Chondrocyte (in vitro differentiated cells): Measurements from ENCODE around the gene TNFRSF8. TPM values are rescaled to one million over a fixed set of nuclear protein-coding genes. Genes with fewer than 3 reads are reported as not detected.

Experiments used
- DNase-seq: peaks from one replicate; pipeline ENCODE4 v3.0.0; 2021; ENCODE audit warnings: mixed read lengths, low spot score
- H3K27ac Mint-ChIP-seq: one replicate; pipeline ENCODE4 v1.8.0; 2021; ENCODE audit warnings: mild to moderate bottlenecking, moderate library complexity, mixed read lengths; ENCODE audit not compliant: unreplicated experiment
- H3K27me3 Mint-ChIP-seq: 2 replicates; pipeline ENCODE4 v1.8.0; 2021; ENCODE audit warnings: low read depth, mixed read lengths
- H3K36me3 Mint-ChIP-seq: 2 replicates; pipeline ENCODE4 v1.8.0; 2021; ENCODE audit warnings: low read depth, mixed read lengths
- H3K4me1 Mint-ChIP-seq: 2 replicates; pipeline ENCODE4 v1.8.0; 2021; ENCODE audit warnings: low read depth, mild to moderate bottlenecking, mixed read lengths
- H3K4me3 Mint-ChIP-seq: one replicate; pipeline ENCODE4 v1.8.0; 2021; ENCODE audit warnings: mild to moderate bottlenecking, moderate library complexity, mixed read lengths; ENCODE audit not compliant: unreplicated experiment
- H3K9me3 Mint-ChIP-seq: 2 replicates; pipeline ENCODE4 v1.8.0; 2021; ENCODE audit warnings: low read depth, mixed read lengths
- CTCF ChIP-seq: fragments of 200-600 bp; sonication (generic); IDR thresholded peaks from 2 replicates; pipeline ENCODE4 v1.5.0; 2021; ENCODE audit warnings: antibody characterized with exemption, mild to moderate bottlenecking, moderate library complexity
- total RNA-seq: library from RNA; stranded (reverse); gene quantifications from 3 replicates; pipeline ENCODE4 v1.2.1, GENCODE V29; 2021

The TNFRSF8 gene
- total RNA-seq, 1 donor from 2014 or later: not detected

GRCh38 chr1:12176298-12177118 is 113.4 kb downstream of the TNFRSF8 start:
- Mint-ChIP-seq H3K36me3 (no peaks in the 10 kb centered on the region), H3K27me3 (peaks cover 1% of the 10 kb centered on the region), H3K4me3 (no peak overlapping the region), H3K4me1 (peaks cover 15% of the 10 kb centered on the region), H3K9me3 (no peaks in the 10 kb centered on the region), H3K27ac (no peak overlapping the region)
- no peak for TF ChIP-seq CTCF
- no peak for DNase-seq

- no peak overlapping the region for H3K4me3 Mint-ChIP-seq
- H3K27me3 Mint-ChIP-seq: peaks cover 1% of the 10 kb centered on the region
- no peak for TF ChIP-seq CTCF
- H3K36me3 Mint-ChIP-seq: no peaks in the 10 kb centered on the region
- no peaks in the 10 kb centered on the region for H3K9me3 Mint-ChIP-seq
- H3K4me1 Mint-ChIP-seq: peaks cover 15% of the 10 kb centered on the region
- no peak overlapping the region for H3K27ac Mint-ChIP-seq
- no peak for DNase-seq
Observed at GRCh38 chr1:12177156-12177998, 114.3 kb downstream of the TNFRSF8 start.

DNA sequence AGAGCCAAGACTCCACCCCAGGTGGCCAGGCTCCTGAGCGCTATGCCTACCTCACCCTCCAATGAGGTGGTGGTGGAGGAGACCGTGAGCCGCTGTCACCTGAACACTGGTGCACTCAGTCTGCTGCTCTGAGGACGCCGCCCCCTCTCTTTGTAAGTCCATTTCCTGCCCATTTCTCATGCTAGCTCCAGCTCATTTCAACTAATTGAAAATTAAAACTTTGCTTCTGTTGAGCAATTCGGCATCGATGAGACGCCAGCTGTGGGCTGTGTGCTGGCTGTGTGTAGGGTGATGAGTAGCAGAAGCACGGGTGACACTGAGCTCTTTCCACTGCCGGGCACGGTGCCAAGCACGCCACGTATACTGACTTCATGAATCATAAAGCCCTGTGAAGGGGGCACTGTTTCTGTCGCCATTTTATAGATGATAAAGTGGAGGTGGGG is 114.9 kb downstream of the TNFRSF8 start:
- H3K27ac Mint-ChIP-seq: peak overlapping the region; percentile 14
- TF ChIP-seq CTCF: no peak
- no peaks in the 10 kb centered on the region for H3K36me3 Mint-ChIP-seq
- no peaks in the 10 kb centered on the region for H3K9me3 Mint-ChIP-seq
- peaks cover 1% of the 10 kb centered on the region for H3K27me3 Mint-ChIP-seq
- no peak overlapping the region for H3K4me3 Mint-ChIP-seq
- H3K4me1 Mint-ChIP-seq: peaks cover 15% of the 10 kb centered on the region
- no peak for DNase-seq

DNA sequence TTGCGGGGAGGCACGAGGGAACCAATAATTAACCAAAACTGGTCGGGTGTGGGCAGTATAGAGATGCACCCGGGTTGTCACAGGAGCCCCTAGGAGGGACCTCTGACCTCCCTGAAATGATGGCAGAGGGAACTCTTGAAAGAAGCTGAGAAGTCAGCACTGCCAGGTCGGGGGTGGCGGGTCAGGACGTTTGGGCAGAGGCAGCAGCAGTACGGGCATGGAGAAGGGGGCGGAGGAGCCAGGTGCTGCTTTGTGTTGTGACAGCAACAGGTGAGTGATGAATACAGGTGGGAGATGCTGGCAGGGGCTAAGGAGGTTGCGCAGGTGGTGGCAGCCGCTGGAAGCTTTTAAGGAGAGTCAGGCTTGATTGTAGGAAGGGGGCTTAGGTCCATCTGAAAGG is 115.4 kb downstream of the TNFRSF8 start:
- no peaks in the 10 kb centered on the region for H3K9me3 Mint-ChIP-seq
- peaks cover 15% of the 10 kb centered on the region for H3K4me1 Mint-ChIP-seq
- no peak for DNase-seq
- peaks cover 1% of the 10 kb centered on the region for H3K27me3 Mint-ChIP-seq
- no peaks in the 10 kb centered on the region for H3K36me3 Mint-ChIP-seq
- peak overlapping the region; percentile 14 for H3K27ac Mint-ChIP-seq
- H3K4me3 Mint-ChIP-seq: no peak overlapping the region
- no peak for TF ChIP-seq CTCF

- peaks cover 19% of the 10 kb centered on the region for H3K4me1 Mint-ChIP-seq
- TF ChIP-seq CTCF: no peak
- no peak for DNase-seq
Observed at GRCh38 chr1:12179111-12179519, 116.0 kb downstream of the TNFRSF8 start.

More at GRCh38 chr1:12179111-12179519, 116.0 kb downstream of the TNFRSF8 start:
- H3K36me3 Mint-ChIP-seq: no peaks in the 10 kb centered on the region
- peaks cover under 1% of the 10 kb centered on the region for H3K27me3 Mint-ChIP-seq
- no peak overlapping the region for H3K4me3 Mint-ChIP-seq
- H3K27ac Mint-ChIP-seq: no peak overlapping the region
- no peaks in the 10 kb centered on the region for H3K9me3 Mint-ChIP-seq
